Mammary epithelial cell (primary cell): ENCODE results near the gene LASP1.

ENCODE experiments used
- EZH2 ChIP-seq: IDR thresholded peaks from 2 replicates; pipeline ENCODE4 v1.6.1; 2012; ENCODE audit warnings: low read length, inconsistent platforms, borderline replicate concordance
- TF ChIP-seq, protein P1 (sequence below), 2 donors: IDR thresholded peaks in 1 of 2; conservative IDR thresholded peaks in 1 of 2; 2 replicates each; pipeline ENCODE4 v1.5.1; 2011 to 2012; ENCODE audit warnings: inconsistent platforms in 2 of 2, low read length in 2 of 2, mild to moderate bottlenecking in 2 of 2, control low read depth in 1 of 2, low read depth in 1 of 2; ENCODE audit not compliant: insufficient read depth in 1 of 2; ENCODE audit errors: extremely low read depth in 1 of 2

DNA sequence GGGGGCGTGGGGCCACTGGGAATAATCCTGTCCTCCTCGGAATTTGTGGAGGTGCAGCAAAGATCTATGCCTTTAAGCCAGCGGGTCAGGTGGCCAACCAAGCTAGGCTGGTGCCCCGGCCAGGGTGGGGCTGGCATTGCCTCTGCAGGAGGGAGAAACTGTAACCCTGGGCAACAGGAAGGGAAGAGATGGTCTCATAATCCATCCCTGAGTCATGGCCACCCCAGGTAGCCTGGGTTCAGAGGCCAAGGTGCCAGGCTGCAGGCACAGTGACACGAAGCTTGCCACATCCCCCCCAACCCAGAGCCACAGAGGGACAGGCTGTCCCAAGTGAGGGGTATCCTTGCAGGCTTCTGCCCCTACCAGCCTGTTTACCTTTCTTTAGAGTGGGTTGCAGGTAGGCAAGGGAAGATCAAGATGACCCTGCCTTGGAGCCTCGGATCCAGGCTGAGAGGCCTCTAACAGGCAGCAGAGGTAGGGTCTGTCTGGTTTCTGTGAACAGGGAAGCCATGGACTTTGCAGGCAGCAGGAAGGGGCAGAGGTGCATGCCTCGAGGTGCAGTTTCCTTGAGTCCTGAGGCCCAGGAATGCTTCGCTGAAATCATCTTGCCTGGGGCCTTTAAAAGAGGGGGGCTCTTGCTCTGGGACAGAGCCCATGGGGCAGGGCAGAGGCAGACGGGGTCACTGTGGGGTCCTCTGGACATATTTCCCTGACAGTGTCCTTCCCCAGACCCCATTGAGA, 4.0 kb downstream of the LASP1 start:
- no peak for TF ChIP-seq EZH2
- TF ChIP-seq, protein P1, sequence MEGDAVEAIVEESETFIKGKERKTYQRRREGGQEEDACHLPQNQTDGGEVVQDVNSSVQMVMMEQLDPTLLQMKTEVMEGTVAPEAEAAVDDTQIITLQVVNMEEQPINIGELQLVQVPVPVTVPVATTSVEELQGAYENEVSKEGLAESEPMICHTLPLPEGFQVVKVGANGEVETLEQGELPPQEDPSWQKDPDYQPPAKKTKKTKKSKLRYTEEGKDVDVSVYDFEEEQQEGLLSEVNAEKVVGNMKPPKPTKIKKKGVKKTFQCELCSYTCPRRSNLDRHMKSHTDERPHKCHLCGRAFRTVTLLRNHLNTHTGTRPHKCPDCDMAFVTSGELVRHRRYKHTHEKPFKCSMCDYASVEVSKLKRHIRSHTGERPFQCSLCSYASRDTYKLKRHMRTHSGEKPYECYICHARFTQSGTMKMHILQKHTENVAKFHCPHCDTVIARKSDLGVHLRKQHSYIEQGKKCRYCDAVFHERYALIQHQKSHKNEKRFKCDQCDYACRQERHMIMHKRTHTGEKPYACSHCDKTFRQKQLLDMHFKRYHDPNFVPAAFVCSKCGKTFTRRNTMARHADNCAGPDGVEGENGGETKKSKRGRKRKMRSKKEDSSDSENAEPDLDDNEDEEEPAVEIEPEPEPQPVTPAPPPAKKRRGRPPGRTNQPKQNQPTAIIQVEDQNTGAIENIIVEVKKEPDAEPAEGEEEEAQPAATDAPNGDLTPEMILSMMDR (conservative IDR thresholded peaks at IDR 0.05 in 1 of 2, IDR thresholded peaks at IDR 0.05 in 1 of 2; ENCODE audit: extremely low read depth in 1 of 2, insufficient read depth in 1 of 2, low read depth in 1 of 2, low read length in 2 of 2): no peak
